H9 (cell line): ENCODE data around the gene ARL8A. TPM values are rescaled to one million over a fixed set of nuclear protein-coding genes. Genes with fewer than 3 reads are reported as not detected.

ENCODE experiments used
- DNase-seq: peaks from one replicate; pipeline ENCODE4 v3.0.0-alpha.2; 2017
- H2AFZ ChIP-seq: one replicate; pipeline ENCODE4 v1.6.1; 2013; ENCODE audit warnings: mild to moderate bottlenecking, low read length, control low read depth, moderate library complexity
- H2AK5ac ChIP-seq: 2 replicates; pipeline ENCODE4 v1.6.1; 2013; ENCODE audit warnings: low read length, control low read depth, mixed read lengths; ENCODE audit not compliant: insufficient read length
- H2BK120ac ChIP-seq: one replicate; pipeline ENCODE4 v1.6.1; 2013; ENCODE audit warnings: low read depth, mild to moderate bottlenecking, low read length, control low read depth, inconsistent platforms; ENCODE audit not compliant: poor library complexity, severe bottlenecking
- H2BK12ac ChIP-seq: 2 replicates; pipeline ENCODE4 v1.6.1; 2013; ENCODE audit warnings: low read length, control low read depth, mixed read lengths, low read depth; ENCODE audit not compliant: insufficient read length
- H2BK15ac ChIP-seq: 2 replicates; pipeline ENCODE4 v1.6.1; 2013; ENCODE audit warnings: low read depth, low read length, control low read depth
- H2BK20ac ChIP-seq: one replicate; pipeline ENCODE4 v1.6.1; 2013; ENCODE audit warnings: low read depth, mild to moderate bottlenecking, low read length, control low read depth, inconsistent platforms; ENCODE audit not compliant: poor library complexity, severe bottlenecking
- H2BK5ac ChIP-seq: 2 replicates; pipeline ENCODE4 v1.6.1; 2013; ENCODE audit warnings: low read length, control low read depth, mixed read lengths; ENCODE audit not compliant: insufficient read length
- H3K14ac ChIP-seq: 2 replicates; pipeline ENCODE4 v1.6.1; 2013; ENCODE audit warnings: low read length, control low read depth; ENCODE audit not compliant: insufficient read depth
- H3K18ac ChIP-seq: 2 replicates; pipeline ENCODE4 v1.6.1; 2013; ENCODE audit warnings: low read depth, mild to moderate bottlenecking, mixed read lengths, low read length, control low read depth; ENCODE audit not compliant: insufficient read length
- H3K23ac ChIP-seq: 2 replicates; pipeline ENCODE4 v1.6.1; 2013; ENCODE audit warnings: low read length, control low read depth, mixed read lengths, low read depth; ENCODE audit not compliant: insufficient read length
- H3K23me2 ChIP-seq: 2 replicates; pipeline ENCODE4 v1.6.1; 2013; ENCODE audit warnings: low read depth, mild to moderate bottlenecking, mixed read lengths, low read length, control low read depth; ENCODE audit not compliant: insufficient read length, poor library complexity, severe bottlenecking
- H3K27ac ChIP-seq: 2 replicates; pipeline ENCODE4 v1.5.1; 2013; ENCODE audit warnings: low read length, control low read depth, mixed read lengths, low read depth; ENCODE audit not compliant: insufficient read length
- H3K27me3 ChIP-seq: 2 replicates; pipeline ENCODE4 v1.6.1; 2013; ENCODE audit warnings: low read length, control low read depth, inconsistent platforms; ENCODE audit not compliant: insufficient read depth
- H3K4ac ChIP-seq: 2 replicates; pipeline ENCODE4 v1.6.1; 2013; ENCODE audit warnings: low read depth, mild to moderate bottlenecking, control low read depth, inconsistent platforms, low read length, moderate library complexity
- H3K4me1 ChIP-seq: 2 replicates; pipeline ENCODE4 v1.6.1; 2013; ENCODE audit warnings: low read length, control low read depth, inconsistent platforms; ENCODE audit not compliant: insufficient read depth
- H3K4me2 ChIP-seq: 2 replicates; pipeline ENCODE4 v1.6.1; 2013; ENCODE audit warnings: low read length, control low read depth, mixed read lengths; ENCODE audit not compliant: insufficient read length, insufficient read depth
- H3K56ac ChIP-seq: 2 replicates; pipeline ENCODE4 v1.6.1; 2013; ENCODE audit warnings: low read depth, mild to moderate bottlenecking, mixed read lengths, low read length, control low read depth; ENCODE audit not compliant: insufficient read length
- H3K79me1 ChIP-seq: 2 replicates; pipeline ENCODE4 v1.6.1; 2013; ENCODE audit warnings: low read depth, mild to moderate bottlenecking, moderate library complexity, low read length, control low read depth, inconsistent platforms; ENCODE audit not compliant: insufficient read depth, poor library complexity, severe bottlenecking
- H3K79me2 ChIP-seq: 2 replicates; pipeline ENCODE4 v1.6.1; 2013; ENCODE audit warnings: low read length, control low read depth, inconsistent platforms; ENCODE audit not compliant: insufficient read depth
- H3K9ac ChIP-seq: 2 replicates; pipeline ENCODE4 v1.6.1; 2013; ENCODE audit warnings: low read length, control low read depth, mixed read lengths; ENCODE audit not compliant: insufficient read length; ENCODE audit errors: extremely low read depth
- H3K9me3 ChIP-seq: one replicate; pipeline ENCODE4 v1.6.1; 2013; ENCODE audit warnings: low read depth, low read length, inconsistent platforms; ENCODE audit not compliant: control insufficient read depth
- H3T11ph ChIP-seq: one replicate; pipeline ENCODE4 v1.6.1; 2013; ENCODE audit warnings: mild to moderate bottlenecking, low read length, control low read depth, inconsistent platforms
- H4K20me1 ChIP-seq: one replicate; pipeline ENCODE4 v1.6.1; 2013; ENCODE audit not compliant: control insufficient read depth, insufficient read length, insufficient read depth
- H4K5ac ChIP-seq: 2 replicates; pipeline ENCODE4 v1.6.1; 2013; ENCODE audit warnings: low read depth, mild to moderate bottlenecking, mixed read lengths, low read length, control low read depth; ENCODE audit not compliant: insufficient read length
- H4K8ac ChIP-seq: replicated peaks from 2 replicates; pipeline ENCODE4 v1.6.1; 2013; ENCODE audit warnings: low read length, control low read depth, mixed read lengths, low read depth; ENCODE audit not compliant: insufficient read length
- H4K91ac ChIP-seq: 2 replicates; pipeline ENCODE4 v1.6.1; 2013; ENCODE audit warnings: low read depth, mild to moderate bottlenecking, moderate library complexity, mixed read lengths, low read length, control low read depth; ENCODE audit not compliant: insufficient read length
- H3K27ac Mint-ChIP-seq, 3 experiments: 2 replicates in 2 of 3; 3 replicates in 1 of 3; pipeline ENCODE4 v1.8.0; 2020 to 2021; ENCODE audit warnings: mixed read lengths in 3 of 3, mild to moderate bottlenecking in 1 of 3, moderate library complexity in 1 of 3
- H3K27me3 Mint-ChIP-seq: 2 replicates; pipeline ENCODE4 v1.8.0; 2021; ENCODE audit warnings: low read depth, mild to moderate bottlenecking, moderate library complexity, mixed read lengths
- H3K36me3 Mint-ChIP-seq, 3 experiments: 2 replicates in 2 of 3; 3 replicates in 1 of 3; pipeline ENCODE4 v1.8.0; 2020 to 2021; ENCODE audit warnings: low read depth in 3 of 3, mixed read lengths in 3 of 3; ENCODE audit not compliant: insufficient read depth in 1 of 3
- H3K4me1 Mint-ChIP-seq, 2 experiments: 2 replicates each; pipeline ENCODE4 v1.8.0; 2020; ENCODE audit warnings: mixed read lengths in 2 of 2
- H3K4me3 Mint-ChIP-seq, 2 experiments: 2 replicates in 1 of 2; 3 replicates in 1 of 2; pipeline ENCODE4 v1.8.0; 2020 to 2021; ENCODE audit warnings: mild to moderate bottlenecking in 2 of 2, mixed read lengths in 2 of 2, moderate library complexity in 1 of 2
- H3K9me3 Mint-ChIP-seq, 2 experiments: 2 replicates in 1 of 2; 3 replicates in 1 of 2; pipeline ENCODE4 v1.8.0; 2020; ENCODE audit warnings: mild to moderate bottlenecking in 2 of 2, mixed read lengths in 2 of 2, moderate library complexity in 1 of 2
- WGBS: extraction: QIAGEN DNeasy Blood & Tissue Kit; methylation state at CpG from one replicate; pipeline ENCODE4 v1.1.7; 2013; ENCODE audit warnings: missing lambda C conversion rate, low lambda C conversion rate, mixed read lengths; ENCODE audit not compliant: insufficient read length; ENCODE audit errors: extremely low coverage; 5-methylcytosine and 5-hydroxymethylcytosine counted together
- total RNA-seq: library from RNA; stranded (reverse); gene quantifications from 2 replicates; pipeline ENCODE4 v1.2.1, GENCODE V29; 2021
- TF ChIP-seq, protein P1 (sequence below): fragments of 200-600 bp; sonication (generic); conservative IDR thresholded peaks from 3 replicates; pipeline ENCODE4 v1.8.0; 2021; ENCODE audit warnings: antibody characterized with exemption, mild to moderate bottlenecking

Gene ARL8A
- total RNA-seq, 1 experiment from 2014 or later = 67.2 TPM

DNA sequence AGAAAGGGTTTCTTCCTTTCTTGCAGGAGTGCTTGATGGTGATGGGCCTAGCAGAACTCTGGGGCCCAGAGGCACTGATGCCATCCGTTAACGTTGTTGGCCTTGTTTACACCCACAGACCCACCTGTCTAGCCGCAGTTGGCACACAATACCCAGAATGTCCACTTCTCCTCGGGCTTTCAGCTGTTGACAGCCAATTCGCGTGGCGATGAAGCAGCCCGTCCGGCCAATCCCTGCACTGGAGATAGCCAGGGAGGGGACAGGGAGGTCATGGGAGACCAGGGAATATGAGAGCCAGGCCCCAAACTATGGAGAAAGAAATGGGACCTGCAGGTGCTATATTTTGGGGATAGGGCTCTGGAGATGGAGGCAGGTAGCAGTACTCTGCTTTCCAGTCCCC is 5.7 kb upstream of the ARL8A start:
- H3K27me3 ChIP-seq = no peaks in the 10 kb centered on the region; the same call in 1 of the 2 replicates
- Mint-ChIP-seq H3K4me3 (no peak overlapping the region), H3K27ac (no peak overlapping the region; a peak in 1 of 7 replicates), H3K36me3 (no peaks in the 10 kb centered on the region), H3K9me3 (no peaks in the 10 kb centered on the region), H3K27me3 (peaks cover 14% of the 10 kb centered on the region), H3K4me1 (peaks cover 19 to 31% of the 10 kb centered on the region in 2 experiments)
- peaks cover 3% of the 10 kb centered on the region; the same call in 1 of the 2 replicates for H3K4me1 ChIP-seq
- H3K9ac ChIP-seq = no peak overlapping the region
- no peak overlapping the region for H3T11ph ChIP-seq
- no peaks in the 10 kb centered on the region for H3K79me1 ChIP-seq
- no peak overlapping the region for H3K18ac ChIP-seq
- no CpG with 5 or more reads among the region's 9 CpGs for WGBS
- no peak overlapping the region for H4K5ac ChIP-seq
- H4K20me1 ChIP-seq = no peaks in the 10 kb centered on the region
- H3K23me2 ChIP-seq = peaks cover 2% of the 10 kb centered on the region
- no peak overlapping the region for H2BK12ac ChIP-seq
- no peak overlapping the region for H2AK5ac ChIP-seq
- H3K27ac ChIP-seq = no peak overlapping the region
- no peak overlapping the region for H3K4me2 ChIP-seq
- H3K9me3 ChIP-seq = no peaks in the 10 kb centered on the region
- H3K79me2 ChIP-seq = no peaks in the 10 kb centered on the region
- no peak overlapping the region for H4K8ac ChIP-seq
- H2BK20ac ChIP-seq = no peak overlapping the region
- DNase-seq = no peak
- H2BK15ac ChIP-seq = no peak overlapping the region
- no peak overlapping the region for H2BK5ac ChIP-seq
- TF ChIP-seq, protein P1, sequence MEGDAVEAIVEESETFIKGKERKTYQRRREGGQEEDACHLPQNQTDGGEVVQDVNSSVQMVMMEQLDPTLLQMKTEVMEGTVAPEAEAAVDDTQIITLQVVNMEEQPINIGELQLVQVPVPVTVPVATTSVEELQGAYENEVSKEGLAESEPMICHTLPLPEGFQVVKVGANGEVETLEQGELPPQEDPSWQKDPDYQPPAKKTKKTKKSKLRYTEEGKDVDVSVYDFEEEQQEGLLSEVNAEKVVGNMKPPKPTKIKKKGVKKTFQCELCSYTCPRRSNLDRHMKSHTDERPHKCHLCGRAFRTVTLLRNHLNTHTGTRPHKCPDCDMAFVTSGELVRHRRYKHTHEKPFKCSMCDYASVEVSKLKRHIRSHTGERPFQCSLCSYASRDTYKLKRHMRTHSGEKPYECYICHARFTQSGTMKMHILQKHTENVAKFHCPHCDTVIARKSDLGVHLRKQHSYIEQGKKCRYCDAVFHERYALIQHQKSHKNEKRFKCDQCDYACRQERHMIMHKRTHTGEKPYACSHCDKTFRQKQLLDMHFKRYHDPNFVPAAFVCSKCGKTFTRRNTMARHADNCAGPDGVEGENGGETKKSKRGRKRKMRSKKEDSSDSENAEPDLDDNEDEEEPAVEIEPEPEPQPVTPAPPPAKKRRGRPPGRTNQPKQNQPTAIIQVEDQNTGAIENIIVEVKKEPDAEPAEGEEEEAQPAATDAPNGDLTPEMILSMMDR = no peak
- H2BK120ac ChIP-seq = no peak overlapping the region
- H4K91ac ChIP-seq = no peak overlapping the region
- no peak overlapping the region for H3K4ac ChIP-seq
- H3K56ac ChIP-seq = no peak overlapping the region
- H3K14ac ChIP-seq = no peak overlapping the region
- no peak overlapping the region for H3K23ac ChIP-seq
- H2AFZ ChIP-seq = no peak overlapping the region
